AML-193 (cell line): ENCODE data around the gene NXPE2.

Experiments
- DNase-seq, 2 experiments: peaks; one replicate each; lab custom pipeline; 2025; lab: John Stamatoyannopoulos, UW

NXPE2 gene

GRCh38 chr11:114745150-114745671, 66.9 kb downstream of the NXPE2 start:
- DNase-seq = no peak

- no peak for DNase-seq
These were observed 67.7 kb downstream of the NXPE2 start for GRCh38 chr11:114746013-114746412.
